GM19240 (cell line): ENCODE measurements around the gene MZT1.
"Not testable (repeated sequence)": the region's sequence is repeated elsewhere in the genome, so short reads cannot be mapped to it uniquely, and the experiment has no call there.

Experiments
- DNase-seq: peaks from one replicate; pipeline ENCODE4 v3.0.0; 2011; ENCODE audit warnings: low spot score; ENCODE audit not compliant: insufficient read length

Gene MZT1, protein sequence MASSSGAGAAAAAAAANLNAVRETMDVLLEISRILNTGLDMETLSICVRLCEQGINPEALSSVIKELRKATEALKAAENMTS

DNA sequence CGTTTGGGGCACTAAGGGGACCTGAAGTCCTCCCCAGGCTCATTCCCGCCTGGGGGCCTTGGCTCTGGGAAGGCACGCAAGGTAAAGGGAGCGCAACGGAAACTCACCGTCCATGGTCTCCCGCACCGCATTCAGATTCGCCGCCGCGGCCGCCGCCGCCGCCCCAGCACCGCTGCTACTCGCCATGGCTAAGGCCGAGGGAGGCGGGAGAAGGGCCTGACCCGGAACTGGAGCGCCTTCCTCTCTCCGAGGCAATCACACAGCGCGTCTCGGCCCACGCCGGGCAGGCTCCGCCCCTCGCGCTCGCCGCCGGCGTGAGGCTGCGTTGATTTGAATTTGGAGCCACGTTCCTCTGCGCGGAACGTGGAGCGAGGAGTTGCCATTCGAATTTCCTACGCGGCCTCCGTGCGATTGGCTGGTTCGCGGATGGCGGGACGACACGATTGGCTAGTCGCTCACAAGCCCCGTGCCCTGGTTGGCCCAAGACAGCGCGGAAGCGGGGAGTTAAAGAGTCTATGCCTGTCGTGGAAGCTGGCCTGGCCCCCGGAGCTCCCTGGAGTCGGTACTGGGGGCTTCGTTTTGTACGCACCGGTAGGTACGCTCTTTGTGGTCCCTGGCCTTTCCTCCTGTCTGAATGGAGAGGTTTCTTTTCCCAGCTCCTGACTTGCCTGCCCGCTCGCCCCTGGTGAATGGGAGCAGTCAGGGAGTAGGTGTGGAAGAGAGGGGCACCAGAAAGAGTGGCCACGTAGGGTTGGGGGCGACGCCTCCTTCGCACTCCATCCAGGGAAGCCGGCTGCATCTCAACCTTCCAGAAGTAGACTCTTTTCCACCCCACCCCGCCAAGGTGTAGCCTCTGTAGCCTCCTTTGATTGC lies at the start of gene MZT1, which contains the start of gene BORA:
Gene MZT1, minus strand, starts transcription at position 213 of the 873 bp plus-strand sequence. Its CDS starts 27 bp downstream, at position 186.
Gene BORA, plus strand, starts transcription at position 507 of the 873 bp plus-strand sequence. CDS start 1,018 bp downstream, outside the sequence.
- DNase-seq, result peak; percentile 61

DNA sequence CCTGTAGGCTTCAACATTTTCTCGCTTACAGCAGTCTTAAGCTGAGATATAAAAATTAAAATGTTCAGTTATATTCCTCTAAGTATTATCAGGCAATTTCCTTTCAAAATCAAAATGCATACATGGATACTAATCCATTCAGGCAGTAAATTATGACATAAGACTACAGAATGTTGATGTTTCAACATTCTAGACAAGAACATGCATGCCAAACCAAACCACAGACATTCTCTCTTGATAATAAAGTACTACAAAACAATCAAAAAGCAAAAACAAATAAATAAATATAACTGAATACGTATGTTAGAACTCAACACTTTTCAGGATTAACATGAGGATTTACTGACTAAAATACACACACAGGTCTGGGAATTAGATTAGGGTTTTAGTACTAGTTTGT lies 46.6 kb upstream of the MZT1 start:
- DNase-seq, result no peak

DNA sequence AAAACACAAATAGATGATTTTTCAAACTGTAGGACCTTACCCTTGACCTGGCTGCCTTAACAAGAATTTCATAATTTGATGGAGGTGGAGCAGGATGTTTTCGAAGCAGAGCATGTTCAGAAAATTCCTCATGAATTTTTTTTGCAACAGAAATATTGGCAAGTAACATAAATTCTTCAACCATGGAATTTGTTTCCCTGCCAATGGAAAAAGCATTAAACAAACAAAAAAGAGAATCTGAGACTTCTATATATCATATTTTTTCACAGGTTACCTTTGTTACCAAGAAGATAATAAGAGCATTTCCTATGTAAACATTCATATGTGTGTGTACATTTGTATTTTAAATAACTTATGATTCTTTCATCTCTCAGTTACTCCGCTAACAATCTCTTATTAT lies 36.0 kb upstream of the MZT1 start:
- DNase-seq, result no peak

DNA sequence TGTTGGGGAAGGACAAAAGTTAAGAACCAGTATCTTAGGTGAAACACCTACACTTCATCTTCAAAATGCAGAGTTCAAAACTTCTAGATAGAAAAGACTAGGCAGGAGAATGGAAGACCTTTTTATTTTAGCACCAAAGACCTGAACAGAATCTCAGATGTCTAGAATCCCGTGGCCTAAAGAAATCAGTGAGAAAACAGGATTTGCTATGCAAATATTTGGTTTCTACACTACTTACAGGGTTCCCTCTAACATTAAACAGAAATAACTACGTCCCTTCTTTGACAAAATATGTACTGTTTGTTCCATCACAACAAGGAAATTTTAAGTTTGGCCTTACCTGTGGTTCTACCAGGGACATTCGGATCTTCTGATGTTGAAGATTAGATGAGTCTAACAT lies 32.8 kb upstream of the MZT1 start:
- DNase-seq, result no peak

GRCh38 chr13:72757792-72758535 lies 30.5 kb upstream of the MZT1 start:
- DNase-seq, result no peak

DNA sequence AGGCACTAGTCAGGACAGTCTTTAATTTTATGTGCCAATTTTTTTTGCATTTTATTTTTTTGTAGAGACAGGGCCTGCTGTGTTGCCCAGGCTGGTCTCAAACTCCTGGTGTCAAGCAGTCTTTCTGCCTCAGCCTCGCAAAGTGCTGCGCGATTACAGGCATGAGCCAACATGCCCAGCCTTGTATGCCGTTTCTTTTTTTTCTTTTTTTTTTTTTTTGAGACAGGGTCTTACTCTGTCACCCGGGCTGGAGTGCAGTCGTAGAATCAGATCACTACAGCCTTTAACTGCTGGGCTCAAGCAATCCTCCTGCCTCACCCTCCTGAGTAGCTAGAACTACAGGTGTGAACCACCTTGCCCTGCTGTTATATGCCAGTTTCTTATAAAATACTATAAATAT lies 26.7 kb upstream of the MZT1 start:
- no peak for DNase-seq

DNA sequence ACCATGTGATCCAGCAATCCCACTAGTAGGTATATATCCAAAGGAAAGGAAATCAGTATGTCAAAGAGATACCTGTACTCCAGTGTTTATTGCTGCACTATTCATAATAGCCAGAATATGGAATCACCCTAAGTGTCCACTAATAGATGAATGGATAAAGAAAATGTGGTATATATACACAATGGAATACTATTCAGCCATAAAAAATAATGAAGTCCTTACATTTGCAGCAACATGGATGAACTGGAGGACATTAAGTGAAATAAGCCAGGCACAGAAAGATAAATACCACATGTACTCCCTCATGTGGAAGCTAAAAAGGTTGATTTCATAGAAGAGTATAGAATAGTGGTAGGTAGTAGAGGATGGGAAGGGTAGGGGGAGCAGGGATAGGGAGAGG lies 23.8 kb upstream of the MZT1 start:
- DNase-seq, result no peak

DNA sequence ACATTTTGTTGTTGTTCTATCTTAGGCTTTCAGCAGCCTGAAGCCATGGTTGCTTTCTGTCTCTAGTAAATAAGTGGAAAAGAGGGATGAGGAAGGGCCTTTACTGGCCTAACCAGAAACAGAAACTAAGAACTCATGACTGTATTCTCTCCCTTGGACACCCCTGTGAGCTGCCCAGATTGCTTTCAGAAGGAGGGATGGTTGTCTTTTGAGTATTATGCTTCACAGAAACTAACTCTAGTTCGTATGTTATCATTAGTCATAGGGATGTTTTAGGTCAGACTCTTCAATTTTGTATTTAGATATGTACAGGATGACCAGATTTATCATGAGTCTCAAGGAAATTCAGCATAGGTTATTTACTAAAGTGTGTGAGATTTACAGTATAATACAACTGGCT lies 17.8 kb upstream of the MZT1 start:
- DNase-seq, result no peak

DNA sequence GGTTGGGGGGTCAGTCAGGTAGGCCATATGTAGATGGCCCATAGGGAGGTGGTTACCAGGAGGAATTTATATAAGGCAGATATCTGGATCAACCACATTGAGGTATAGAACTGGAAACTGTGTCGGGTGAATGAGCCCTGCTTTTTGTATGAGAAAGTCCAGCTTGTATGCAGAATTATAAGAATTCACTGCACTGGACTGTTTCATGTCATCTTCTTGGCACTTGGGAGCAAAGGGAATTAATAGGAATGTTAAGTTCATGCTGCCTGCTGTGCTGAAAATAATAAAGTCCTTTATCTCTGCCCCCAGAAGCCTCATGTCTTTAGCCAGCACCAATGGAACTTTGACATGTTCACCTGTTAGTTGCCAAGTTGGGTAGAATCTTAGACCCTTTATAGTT lies 12.6 kb upstream of the MZT1 start:
- no peak for DNase-seq

DNA sequence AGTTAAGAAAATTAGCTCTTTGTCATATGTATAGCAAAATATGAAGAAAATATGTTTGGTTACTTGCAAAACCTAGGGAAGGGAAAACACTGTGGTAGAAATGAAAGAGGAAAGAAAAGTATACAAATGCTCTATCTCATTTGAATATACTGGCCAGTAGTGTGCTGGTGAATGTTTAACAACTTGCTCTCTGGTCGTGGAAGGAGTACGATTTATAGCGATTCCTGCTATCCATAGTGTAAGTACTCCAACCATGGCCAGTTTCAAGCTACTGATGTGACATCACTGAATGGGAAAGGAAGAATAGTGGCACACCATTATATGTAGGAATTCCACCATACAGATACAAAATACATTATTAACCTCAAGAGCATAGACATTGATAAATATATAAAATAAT lies 9.6 kb upstream of the MZT1 start:
- DNase-seq, result no peak

DNA sequence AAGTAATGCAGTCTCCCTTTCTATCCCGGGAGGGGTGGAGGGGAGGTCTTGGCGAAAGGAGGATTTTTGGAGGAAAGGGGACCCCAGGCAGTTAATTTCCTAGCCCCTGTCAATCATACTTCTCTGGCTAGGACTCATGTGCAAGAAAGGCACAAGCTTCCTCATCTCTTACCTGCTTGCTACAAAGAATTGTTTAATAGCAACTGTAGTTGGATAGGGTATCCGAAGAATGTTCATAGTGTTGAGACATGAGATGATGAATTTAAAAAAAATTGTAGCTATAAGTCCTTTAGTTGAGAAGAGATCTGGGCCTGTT lies 819 bp upstream of the MZT1 start:
- DNase-seq, result no peak

DNA sequence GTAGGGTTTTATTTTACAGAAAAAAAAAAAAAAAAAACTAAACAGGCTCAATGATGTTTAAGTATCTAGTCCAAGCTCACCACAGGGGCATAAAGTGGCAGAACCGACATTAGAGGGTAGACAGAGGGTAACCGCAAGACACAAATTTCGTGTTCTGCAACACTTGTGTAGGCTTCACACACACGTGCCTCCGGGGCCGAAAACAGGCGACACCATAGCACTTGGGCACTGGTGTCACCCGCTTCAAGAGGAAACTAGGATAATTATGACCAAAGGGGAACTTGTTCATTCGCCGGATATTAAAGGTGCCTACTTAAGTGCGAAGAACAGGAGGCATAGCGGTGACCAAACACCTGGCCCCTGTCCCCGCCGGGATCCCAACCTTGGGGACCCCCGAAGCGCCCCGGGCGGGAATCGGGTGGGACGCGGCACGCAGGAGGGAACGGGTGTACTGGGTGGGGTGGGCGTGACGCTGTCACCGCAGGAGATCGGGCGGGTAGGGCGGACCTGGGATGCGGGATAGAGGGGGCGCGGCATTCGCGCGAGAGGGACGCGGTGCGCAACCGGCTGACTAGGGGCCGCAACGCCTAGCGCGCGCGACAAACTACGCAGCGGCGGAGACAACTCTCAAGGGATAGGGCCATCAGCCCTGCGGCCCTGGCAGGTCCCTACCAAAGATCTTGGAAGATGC lies 558 bp downstream of the MZT1 start:
- no peak for DNase-seq

DNA sequence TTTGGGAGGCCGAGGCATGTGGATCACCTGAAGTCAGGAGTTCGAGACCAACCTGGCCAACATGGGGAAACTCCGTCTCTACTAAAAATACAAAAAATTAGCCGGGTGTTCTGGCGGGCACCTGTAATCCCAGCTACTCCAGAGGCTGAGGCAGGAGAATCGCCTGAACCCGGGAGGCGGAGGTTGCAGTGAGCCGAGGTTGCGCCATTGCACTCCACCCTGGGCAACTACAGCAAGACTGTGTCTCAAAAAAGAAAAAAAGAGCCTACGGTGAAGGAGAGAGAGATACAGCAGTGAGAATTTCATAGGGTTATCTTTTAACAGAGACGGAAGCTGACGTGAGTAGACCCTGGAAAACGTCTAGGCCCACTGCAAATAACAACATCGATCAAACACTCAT lies 1.2 kb downstream of the MZT1 start:
- not testable (repeated sequence) for DNase-seq

DNA sequence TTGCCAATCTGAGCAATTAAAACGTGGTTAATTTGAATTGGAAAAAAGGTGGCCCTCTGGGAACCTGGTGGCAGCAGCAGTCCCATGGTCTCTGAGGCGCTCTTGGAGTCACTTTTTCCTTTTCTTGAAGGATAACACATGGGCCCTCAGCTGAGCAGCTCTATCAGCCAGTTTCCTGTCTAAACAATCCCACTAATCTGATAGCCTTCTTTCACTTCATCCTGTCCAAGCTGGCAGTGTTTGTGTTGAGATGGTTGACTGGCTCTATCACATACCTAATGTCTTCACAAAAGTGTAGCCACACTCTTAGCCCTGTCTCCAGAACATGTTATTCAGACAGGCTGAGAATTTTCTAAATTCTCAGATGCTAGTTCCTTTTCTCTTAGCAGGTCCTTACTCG lies 10.7 kb downstream of the MZT1 start:
- no peak for DNase-seq

GRCh38 chr13:72700509-72700908 lies 26.9 kb downstream of the MZT1 start:
- no peak for DNase-seq

DNA sequence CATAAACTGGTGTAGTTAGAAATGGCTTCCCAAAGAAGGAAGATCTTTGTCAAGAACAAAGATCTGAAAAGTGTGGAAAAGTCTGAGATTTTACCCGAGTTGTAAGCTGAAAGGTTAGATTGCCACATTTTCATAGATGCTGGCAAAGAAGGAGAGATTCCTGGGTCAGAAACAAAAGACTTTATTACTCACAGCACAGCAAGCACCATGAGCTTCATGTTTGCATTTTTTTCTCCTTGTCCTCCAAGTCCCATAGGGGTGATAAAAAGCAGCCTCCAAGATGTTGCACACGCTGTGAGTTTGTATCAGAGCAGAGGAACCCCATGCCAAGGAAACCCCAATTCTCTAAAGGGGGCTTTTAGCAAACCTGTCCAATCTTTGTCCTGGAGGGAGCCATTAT lies 29.3 kb downstream of the MZT1 start:
- no peak for DNase-seq

- DNase-seq, result no peak
Measured at GRCh38 chr13:72696579-72696978, 30.9 kb downstream of the MZT1 start.

DNA sequence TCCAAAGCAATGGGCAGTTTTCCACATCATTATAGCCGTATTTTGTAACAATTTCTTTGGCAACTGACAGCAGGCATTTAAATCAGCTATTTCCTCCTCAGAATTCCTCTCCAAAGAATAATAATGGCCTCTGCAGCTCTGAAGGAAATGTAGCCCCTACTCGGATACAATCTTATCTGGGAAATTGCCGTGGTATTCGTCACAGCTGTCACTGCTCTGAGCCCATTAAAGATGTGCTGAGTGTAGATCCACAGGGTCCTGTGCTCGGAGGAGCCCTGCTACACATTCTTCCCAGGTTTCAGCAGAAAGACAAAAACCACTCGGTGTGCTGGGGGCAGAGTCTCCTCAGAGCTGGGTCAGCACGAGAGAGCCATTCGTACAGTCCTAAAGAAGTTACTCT lies 33.1 kb downstream of the MZT1 start:
- no peak for DNase-seq

DNA sequence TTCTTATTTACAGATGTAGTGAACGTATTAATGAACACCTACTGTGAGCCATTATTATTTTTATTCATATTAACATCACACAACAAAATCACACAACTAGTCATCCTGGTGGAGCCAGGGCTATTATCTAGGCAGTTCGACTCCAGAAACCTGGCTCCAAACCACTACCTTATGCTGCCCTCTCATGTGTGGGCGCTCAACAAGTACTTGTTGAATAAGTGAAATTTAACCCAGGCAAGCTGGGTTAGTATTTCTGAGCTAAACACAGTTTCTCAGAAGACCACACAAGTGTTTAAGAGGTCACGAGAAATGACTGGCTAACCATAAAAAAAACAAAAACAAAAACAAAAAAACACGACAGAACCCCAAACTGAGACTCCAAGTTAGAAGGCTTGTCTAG lies 33.6 kb downstream of the MZT1 start:
- DNase-seq, result no peak

DNA sequence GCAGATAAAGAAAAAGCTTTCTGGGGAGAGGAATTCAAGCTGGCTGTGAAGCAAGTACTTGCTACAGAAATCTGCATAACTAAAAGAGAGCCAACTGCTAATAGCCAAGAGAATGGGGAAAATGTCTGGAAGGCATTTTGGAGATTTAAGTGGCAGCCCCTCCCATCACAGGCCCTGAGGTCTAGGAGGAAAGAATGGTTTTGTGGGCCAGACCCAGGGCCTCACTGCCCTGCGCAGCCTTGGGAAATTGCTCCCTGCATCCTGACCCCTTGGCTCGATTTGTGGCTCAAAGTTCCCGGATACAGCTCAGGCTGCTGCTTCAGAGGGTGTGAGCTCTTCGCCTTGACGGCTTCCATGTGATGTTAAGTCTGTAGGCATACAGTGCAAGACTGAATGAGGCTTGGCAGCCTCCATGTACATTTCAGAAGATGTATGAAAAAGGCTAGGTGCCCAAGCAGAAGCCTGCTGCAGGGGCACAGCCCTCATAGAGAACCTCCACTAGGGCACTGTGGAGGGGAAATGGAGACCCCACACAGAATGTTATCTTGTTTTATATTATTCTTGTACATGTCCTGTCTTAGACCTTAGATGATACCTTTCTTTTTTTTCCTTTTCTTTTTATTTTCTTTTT lies 34.4 kb downstream of the MZT1 start:
- DNase-seq, result no peak

DNA sequence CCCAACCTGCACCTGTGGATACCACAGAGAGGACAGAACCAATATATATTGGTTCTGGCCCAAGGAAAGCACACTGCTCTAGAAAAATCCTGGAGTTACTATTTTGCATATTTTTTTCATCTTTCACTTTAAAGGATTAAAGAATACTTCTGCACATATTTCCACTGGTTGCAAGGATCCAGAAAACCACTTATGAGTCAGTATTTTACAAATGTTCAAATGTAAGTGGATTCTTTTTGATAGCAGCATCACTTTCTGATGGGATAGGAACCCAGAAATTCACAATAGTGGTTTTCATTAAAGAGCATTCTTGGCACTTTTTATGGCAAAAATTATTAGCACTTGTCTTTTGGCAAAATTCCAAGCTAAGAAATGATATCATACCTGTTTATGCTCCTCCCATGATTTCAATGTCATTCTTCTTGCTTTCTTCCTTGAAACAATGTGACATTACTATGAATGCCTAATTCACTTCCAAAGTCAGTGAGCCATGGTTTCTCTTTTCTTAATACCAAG lies 38.2 kb downstream of the MZT1 start:
- DNase-seq, result no peak
